PC-3 (cell line): ENCODE measurements around the gene COL25A1.

Experiments
- CTCF ChIP-seq: fragments of 300-600 bp; sonication (generic); conservative IDR thresholded peaks from 2 replicates; pipeline ENCODE4 v1.5.1; 2017; ENCODE audit warnings: antibody characterized with exemption, low read depth, mild to moderate bottlenecking, low read length
- EZH2 ChIP-seq: fragments of 300-600 bp; sonication (generic); IDR thresholded peaks from one replicate; pipeline ENCODE4 v1.6.1; 2017; ENCODE audit warnings: antibody characterized with exemption, mild to moderate bottlenecking, low read length; ENCODE audit not compliant: unreplicated experiment

DNA sequence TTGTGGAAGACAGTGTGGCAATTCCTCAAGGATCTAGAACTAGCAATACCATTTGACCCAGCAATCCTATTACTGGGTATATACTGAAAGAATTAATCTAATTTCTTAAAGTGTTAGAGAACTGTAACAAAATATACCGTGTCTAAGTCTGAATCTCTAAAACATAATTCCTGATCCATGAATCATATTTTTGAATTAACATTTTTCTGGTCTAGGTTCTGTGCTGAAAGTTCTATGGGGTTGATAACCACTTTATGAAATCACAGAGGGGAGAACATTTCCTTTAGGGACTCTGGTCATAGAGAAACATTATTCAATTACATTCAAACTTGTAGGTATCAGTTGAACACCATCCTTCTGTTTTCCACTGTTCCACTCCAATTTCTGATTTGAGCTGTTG lies 447.7 kb downstream of the COL25A1 start:
- TF ChIP-seq EZH2 (no peak), CTCF (no peak)
